RCC 7860 (cell line): ENCODE data around the gene EEIG2.
A peak's percentile ranks its signal among the peaks of the same experiment; 100 is the strongest.

Experiments used
- DNase-seq: peaks from one replicate; pipeline ENCODE4 v3.0.0-alpha.2; 2015; ENCODE audit warnings: low spot score
- FAIRE-seq: peaks from 2 replicates; lab custom pipeline; 2012; peaks lifted over from hg19 to GRCh38; lab: Jason Lieb, UNC

Gene EEIG2

DNA sequence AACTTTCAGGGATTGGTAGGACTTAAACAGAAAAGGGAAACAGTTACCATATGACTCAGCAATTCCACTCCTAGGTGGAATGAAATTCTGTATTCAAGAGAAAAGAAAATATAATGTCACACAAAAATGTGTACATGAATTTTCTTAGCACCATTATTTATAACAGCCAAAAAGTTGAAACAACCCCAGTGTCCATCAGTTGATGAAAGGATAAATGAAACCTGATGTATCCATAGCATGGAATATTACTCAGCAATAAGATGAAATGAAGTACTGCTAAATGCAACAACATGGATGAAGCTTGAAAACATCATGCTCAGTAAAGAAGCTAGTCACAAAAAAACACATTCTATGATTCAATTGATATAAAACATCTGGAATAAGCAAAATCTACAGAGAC lies 15.5 kb downstream of the EEIG2 start:
- DNase-seq, result no peak
- FAIRE-seq, result no peak

DNA sequence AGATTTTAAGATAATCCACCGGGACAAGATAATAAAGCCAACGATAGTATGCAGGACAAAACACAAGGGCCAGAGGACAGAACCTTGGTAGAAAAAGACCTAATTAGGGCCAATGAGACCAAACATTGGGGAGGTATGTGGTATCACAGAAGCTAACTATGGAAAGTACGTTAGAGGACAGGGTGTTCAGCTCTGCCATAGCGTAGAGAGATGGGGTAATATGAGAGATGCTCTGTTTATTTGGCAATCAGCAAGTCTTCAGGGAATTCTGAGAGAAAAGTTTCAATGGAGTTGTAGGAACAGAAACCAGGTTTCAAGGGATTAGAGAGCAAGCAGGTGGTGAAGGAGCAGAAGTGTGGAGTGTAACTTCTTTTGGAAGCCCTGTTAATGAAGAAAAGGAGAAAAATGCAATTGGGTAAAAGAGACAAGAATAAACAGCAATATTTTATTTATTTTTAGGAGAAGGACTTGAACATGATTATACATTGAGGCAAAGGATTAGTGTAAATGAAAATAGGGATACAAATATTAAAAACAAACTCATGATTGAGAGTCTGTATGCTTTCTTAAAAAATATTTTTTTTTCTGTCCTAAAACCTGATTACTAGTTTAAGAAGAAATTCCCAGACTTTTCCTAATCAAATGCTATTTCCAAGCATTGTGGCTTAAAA lies 24.0 kb downstream of the EEIG2 start:
- no peak for FAIRE-seq
- no peak for DNase-seq

DNA sequence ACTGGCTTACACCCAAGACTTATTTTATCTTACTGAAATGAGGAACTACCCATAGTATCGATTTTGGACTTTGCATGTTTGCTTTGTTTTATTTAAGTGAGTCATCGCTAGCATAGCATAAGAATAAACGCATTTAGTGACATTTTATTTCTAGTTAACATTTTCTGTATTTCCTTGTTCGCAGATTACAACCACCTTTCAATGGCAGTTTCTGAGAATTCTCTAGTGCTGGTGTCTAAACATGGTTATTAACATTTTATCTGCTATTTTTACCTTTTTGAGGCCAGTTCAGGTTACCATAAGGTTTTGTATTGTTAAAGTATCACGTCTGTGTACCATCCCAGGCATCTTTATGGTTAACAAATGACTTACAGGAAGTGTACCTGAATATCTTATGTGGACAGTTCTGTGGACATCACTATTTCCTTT lies 24.5 kb downstream of the EEIG2 start:
- FAIRE-seq, result no peak
- no peak for DNase-seq

DNA sequence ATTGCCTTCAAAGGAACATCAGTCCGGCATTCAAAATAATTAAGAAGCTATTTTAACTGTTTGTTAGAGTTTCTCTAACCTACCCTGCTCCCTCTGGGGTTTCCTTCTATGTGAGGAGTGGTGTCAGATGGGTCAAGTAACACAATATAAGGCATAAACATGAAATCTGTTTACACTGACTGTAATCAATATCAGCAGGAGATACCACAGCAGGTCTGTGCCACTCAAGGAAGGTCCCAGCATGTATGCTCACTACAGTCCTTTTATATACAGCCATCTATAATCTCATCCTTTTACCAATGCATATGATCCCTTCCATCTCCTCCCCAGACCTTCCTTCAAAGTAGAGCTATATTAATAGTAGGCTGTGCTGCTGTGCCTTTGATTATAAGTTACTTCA lies 25.4 kb downstream of the EEIG2 start:
- FAIRE-seq (no peak), DNase-seq (no peak)

DNA sequence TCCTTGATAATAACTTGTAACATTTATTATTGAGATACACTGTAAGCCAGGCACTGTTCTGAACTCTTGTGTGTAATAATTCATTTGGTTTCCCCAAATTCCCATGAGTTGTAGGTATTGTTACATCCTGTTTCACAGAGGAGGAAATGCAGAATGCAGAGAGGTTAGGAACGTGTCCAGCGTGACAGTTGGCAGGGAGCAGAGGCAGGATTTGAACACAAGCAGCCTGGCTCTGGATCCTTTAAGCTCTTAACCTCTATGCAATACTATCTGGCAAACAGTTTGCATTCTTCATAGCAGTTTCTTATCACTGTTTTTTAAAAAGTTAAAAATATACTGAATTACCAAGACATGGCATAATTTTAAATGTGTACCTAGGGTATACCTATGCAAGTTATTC lies 30.5 kb downstream of the EEIG2 start:
- FAIRE-seq (no peak), DNase-seq (no peak)

DNA sequence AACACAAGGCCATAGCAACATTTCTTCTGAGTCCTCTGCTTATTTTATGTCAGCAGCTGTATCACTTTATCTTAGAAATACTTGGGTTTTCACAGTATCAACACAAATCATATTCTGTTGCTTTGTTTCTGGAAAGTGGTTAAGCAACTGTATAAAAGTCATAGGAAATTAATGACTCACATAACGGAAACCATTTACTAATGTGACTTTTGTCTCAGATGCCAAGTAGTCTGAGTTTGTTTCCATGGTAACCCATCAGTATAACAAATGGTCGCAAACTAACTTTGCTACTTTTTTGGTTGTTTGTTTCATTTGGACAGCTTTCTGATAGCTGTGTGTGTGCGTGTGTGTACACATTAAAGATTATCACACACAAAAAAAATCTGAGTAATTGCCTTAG lies 31.1 kb downstream of the EEIG2 start:
- peak; percentile 42 for FAIRE-seq
- DNase-seq, result peak; percentile 84

DNA sequence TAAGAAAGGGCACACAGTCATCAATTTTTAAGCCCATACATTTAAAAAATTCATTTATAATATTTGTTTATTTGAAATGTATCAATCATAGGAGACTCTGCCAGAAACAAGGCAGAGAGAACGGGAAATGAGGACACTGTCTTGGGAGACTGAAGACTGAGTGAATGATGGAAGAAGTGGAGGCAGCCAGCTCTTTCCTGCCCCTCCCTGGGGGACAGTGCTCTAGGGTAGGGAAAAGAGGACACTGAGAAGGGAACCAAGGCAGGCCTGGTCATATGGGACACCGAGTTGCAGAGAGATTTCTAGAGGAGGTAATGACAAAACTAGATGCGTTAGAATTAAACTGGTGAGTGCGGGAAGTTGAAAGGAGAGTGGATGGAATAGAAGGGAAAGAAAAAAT lies 31.6 kb downstream of the EEIG2 start:
- FAIRE-seq (no peak), DNase-seq (no peak)

DNA sequence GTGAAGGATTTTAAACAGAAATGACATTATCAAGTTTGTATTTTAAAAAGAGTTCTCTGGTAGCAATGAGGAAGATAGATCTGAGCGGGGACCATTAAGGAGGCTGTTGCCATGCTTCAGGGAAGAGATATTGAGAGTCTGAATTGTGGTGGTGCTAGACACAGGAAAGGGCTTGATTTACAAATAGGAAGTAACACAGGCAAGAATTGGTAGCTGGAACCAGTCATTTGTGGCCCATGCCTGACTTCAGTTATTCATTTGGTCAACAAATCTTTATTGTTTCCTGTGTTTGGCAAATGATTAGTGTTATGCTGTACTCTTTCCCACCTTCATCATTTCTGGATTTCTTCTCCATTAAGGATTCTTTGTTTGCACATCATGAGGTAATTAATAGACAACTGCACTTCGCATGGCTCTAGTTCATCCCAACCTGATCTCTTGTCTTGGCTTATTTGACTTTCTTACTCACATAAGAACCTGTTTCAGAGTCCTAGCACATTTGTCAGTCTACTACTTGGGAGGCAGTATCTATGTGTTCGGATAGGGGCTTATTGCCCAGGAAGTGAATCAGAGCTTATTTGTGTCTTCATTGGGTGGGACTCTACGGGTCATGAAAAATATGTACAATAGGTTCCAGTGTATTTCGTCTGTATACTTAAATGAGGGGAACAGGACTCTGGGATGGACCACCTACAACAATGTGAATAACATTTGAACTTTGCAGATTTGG lies 32.3 kb downstream of the EEIG2 start:
- DNase-seq (no peak), FAIRE-seq (no peak)

DNA sequence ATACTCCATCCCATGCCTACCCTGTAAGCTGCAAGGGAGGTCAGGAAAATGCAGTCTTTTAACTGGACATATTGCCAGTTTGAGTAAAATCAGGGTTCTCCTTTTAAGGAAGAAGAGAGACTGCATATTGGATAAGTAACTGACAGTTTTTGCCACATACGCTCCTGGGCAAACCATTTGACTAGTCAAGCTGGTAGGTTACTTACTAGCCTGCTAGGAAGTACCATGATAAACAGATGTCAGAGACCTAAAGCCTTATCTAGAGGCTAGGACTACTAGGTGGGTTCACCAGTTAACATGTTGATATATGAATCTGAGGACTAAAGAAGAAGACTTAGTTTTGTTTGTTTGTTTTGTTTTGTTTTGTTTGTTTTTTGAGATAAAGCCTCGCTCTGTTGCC lies 33.5 kb downstream of the EEIG2 start:
- DNase-seq (no peak), FAIRE-seq (no peak)

DNA sequence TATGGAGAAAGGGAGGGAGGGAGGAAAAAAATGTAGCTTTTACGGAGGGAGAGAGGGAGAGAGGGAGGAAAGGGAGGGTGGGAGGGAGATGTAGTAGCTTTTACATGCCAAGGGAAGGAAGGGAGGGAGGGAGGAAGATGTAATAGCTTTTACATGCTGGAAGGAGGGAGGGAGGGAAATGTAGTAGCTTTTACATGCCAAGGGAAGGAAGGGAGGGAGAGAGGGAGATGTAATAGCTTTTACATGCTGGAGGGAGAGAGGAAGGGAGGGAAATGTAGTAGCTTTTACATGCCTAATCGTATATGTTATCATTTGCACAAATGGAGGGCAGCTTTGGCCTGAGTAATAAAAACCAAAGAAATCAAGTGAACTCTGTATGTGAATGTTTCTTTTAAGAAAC lies 35.6 kb downstream of the EEIG2 start:
- no peak for FAIRE-seq

DNA sequence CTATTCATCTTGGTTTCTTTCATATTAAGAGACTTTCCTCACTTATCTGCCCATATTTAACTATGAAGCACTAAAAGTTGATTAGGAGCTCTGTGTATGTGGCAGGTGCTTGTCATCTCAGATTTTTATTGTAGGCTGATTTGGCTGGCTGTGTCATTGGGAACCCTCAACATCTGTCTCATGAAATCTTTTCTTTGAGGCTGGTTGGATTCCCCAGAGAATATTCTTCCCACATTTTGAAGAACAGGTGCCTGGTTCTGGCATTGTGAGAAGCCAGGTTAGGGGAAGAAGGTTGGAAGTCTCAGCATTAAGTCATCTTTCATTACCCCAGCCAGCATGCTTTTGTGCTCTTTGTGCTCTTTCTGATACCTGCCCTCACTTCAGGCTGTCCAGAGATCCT lies 37.1 kb downstream of the EEIG2 start:
- FAIRE-seq (no peak), DNase-seq (no peak)

More for the DNA sequence above, 35.6 kb downstream of the EEIG2 start:
- DNase-seq, result no peak

DNA sequence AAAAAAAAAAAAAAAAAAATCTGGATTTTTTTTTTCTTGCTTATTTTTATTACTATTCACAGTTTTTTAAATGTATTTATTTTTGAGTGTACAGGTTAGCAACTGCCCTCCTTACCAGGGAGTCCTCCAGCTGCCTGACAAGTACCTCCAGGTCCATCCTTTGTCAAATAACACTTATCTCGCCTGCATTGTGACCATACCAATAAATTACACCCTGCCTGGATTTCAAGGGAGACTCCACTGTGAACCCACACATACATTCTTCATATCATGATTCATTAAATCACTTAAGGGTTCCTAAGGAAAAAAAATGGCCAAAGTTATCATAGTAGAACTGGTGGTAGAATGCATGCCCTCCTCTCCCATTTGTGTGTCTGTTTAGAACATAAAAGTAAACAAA lies 38.4 kb downstream of the EEIG2 start:
- no peak for FAIRE-seq
- DNase-seq, result no peak

DNA sequence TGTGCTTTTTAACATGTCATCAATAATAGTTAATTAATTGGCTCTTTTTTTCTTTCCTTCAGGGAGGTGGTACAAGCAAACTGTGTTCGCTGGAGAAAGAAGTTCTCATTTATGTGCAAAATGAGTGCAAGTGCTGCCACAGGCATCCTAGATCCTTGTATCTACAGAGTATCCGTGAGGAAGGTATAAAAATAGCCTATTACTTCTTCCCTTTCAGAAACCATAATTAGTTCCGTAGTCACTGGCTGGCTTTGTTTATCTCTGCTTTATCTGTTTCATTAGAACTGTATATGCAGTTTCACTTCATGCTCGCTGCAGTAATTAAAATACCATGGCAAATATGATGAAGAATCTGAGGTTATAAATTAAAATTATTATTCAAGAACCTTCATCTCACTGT lies 40.6 kb downstream of the EEIG2 start:
- FAIRE-seq (no peak), DNase-seq (no peak)

DNA sequence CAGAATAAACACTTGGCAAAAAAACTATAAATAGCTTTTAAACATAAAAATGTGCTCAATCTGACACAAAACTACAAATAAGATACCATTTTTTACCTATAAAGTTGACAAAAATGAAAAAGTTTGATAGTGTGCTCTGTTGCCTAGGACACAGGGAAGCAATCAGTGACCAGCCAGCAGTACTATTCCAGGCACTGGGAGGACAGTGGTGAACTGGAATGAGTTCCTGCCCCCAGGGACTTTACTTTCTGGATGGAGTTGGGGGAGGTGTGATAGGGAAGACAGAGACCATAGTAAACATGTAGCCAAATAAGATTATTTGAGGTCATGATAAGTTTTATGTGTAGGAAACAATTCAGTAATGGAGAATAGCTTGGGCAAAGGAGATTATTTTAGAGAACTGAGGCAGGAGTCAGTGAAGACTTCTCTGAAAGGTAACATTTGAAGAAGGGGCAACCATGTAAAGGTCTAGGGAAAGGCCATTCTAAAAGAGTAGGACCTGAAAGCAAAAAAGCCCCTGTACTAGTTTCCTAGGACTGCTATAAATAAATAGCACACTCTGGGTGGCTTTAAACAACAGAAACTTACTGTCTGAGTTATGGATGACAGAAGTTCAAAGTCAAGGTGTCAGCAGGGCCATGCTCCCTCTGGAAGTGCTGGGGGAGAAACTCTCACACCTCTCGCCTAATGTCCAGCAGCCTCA lies 42.0 kb downstream of the EEIG2 start:
- FAIRE-seq (no peak), DNase-seq (no peak)

DNA sequence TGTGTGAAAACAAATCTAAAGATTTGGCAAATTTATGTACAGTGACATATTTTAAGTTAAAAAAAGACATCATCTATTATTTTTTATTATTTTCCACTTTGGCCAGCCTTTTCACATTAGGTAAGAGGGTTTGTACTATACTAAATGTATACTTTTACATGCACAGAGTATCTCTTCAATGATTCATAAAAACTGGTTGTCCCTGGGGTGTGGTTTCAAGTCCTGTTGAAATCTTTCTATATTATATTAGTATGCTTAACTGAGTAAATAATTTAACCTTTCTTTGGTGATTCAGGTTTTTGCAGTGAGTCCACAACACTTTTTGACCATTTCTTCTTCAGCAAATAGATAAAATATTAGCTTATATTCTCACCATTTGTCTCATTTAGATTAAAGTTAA lies 45.7 kb downstream of the EEIG2 start:
- FAIRE-seq, result no peak

DNA sequence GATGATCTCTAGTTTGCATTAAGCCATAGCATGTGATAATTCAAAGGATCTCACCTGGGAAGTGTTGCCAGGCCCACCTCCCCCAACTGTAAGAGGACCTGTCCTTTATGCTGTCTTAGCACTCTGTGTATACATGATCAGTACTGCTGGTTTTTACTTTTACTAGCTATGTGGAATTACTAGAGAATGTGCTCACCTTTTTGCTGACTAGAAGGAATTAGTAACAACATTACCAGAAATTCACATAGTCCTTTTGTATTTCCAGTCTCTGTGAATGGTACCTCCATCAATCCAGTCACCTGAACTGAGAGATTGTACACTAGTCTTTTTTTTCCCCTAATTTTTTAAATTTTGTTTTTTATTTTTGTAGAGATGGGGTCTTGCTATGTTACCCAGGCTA lies 46.6 kb downstream of the EEIG2 start:
- DNase-seq, result no peak
- no peak for FAIRE-seq

More for the DNA sequence above, 45.7 kb downstream of the EEIG2 start:
- DNase-seq, result no peak

DNA sequence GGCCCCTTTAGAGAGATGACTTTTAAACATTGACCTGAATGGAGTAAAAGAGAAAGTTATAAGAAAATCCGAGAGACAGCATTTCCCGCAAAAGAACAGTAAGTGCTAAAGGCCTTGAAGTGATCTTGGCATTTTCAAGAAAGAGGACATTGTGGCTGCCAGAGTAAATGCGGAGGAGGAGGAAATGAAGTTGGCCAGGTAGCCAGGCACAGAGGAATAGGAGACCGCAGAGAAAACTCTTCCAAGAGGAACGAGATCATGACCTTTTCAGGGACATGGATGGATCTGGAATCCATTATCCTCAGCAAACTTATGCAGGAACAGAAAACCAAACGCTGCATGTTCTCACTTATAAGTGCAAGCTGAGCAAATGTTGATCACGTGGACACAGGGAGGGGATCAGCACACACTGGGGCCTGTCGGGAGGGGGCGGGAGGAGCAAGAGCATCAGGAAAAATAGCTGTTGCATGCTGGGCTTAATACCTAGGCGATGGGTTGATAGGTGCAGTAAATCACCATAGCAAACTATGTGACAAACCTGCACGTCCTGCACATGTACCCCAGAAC lies 49.7 kb downstream of the EEIG2 start:
- DNase-seq (no peak), FAIRE-seq (no peak)
